ENCODE data around the gene ACHE. TPM values are rescaled to one million over a fixed set of nuclear protein-coding genes. Genes with fewer than 3 reads are reported as not detected.
"Not testable (repeated sequence)": the region's sequence is repeated elsewhere in the genome, so short reads cannot be mapped to it uniquely, and the experiment has no call there.

The ACHE gene
- polyA plus RNA-seq, 6 donors from 2014 or later, result 0.55 to 0.92 TPM; not detected in 4

GRCh38 chr7:100861616-100861985 lies 34.1 kb downstream of the ACHE start:
- Mint-ChIP-seq H3K9me3 (no peaks in the 10 kb centered on the region), H3K27ac (peak overlapping the region in 1 of 6 donors; percentile 51), H3K36me3 (peaks cover 10 to 14% of the 10 kb centered on the region in 2 donors), H3K27me3 (no peaks in the 10 kb centered on the region), H3K4me3 (no peak overlapping the region), H3K4me1 (peaks cover 3 to 18% (median 7%) of the 10 kb centered on the region in 3 donors)
- ATAC-seq (ENCODE audit: low read depth in 2 of 2) (no peak), DNase-seq (no peak)

GRCh38 chr7:100860702-100861615 lies 34.7 kb downstream of the ACHE start:
- Mint-ChIP-seq H3K36me3 (peaks cover 10 to 14% of the 10 kb centered on the region in 2 donors), H3K4me3 (no peak overlapping the region), H3K9me3 (no peaks in the 10 kb centered on the region), H3K27ac (no peak overlapping the region), H3K27me3 (no peaks in the 10 kb centered on the region), H3K4me1 (peaks cover 1 to 12% (median 4%) of the 10 kb centered on the region in 3 donors)
- DNase-seq (no peak), ATAC-seq (ENCODE audit: low read depth in 2 of 2) (no peak)

DNA sequence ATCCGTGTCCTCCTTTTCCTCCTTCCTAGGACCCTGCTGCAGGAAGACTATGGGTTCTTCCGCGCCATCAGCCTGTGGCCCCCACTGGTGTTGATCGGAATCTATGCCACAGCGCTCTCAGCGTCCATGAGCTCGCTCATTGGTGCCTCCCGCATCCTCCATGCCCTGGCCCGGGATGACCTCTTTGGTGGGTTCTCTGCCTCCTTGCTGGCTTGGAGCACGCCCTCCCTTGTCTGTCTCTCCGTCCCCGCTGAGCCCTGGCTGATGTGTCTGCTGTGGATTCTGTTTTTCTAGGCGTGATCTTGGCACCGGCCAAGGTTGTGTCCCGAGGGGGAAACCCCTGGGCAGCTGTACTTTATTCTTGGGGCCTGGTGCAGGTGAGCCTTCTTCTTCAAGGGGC lies 35.8 kb downstream of the ACHE start:
- Mint-ChIP-seq H3K4me3 (no peak overlapping the region), H3K36me3 (peaks cover 10 to 19% of the 10 kb centered on the region in 2 donors), H3K4me1 (peaks cover 7 to 9% (median 8%) of the 10 kb centered on the region in 3 donors), H3K27me3 (no peaks in the 10 kb centered on the region), H3K9me3 (no peaks in the 10 kb centered on the region), H3K27ac (peak overlapping the region in 2 of 6 donors; percentile 31 to 72)
- DNase-seq (no peak), ATAC-seq (ENCODE audit: low read depth in 2 of 2) (no peak)

DNA sequence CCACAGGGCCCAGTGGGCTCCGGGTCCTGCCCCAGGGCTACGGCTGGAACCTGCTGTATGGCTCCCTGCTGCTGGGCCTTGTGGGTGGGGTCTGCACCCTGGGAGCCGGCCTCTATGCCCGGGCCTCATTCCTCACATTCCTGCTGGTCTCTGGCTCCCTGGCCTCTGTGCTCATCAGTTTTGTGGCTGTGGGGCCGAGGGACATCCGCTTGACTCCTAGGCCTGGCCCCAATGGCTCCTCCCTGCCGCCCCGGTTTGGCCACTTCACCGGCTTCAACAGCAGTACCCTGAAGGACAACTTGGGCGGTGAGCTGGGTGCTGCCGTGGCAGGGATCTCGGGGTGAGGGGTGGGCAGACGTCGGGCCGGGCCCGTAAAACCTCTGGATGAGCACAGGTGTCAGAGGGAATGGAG lies 38.8 kb downstream of the ACHE start:
- Mint-ChIP-seq H3K27ac (peak overlapping the region in 1 of 6 donors; percentile 70), H3K36me3 (peaks cover 0 to 14% of the 10 kb centered on the region in 2 donors), H3K4me3 (no peak overlapping the region)

GRCh38 chr7:100855515-100855914 lies 40.2 kb downstream of the ACHE start:
- H3K9me3 Mint-ChIP-seq, result no peaks in the 10 kb centered on the region
- H3K27ac Mint-ChIP-seq, result no peak overlapping the region
- no peak for ATAC-seq (ENCODE audit: low read depth in 2 of 2)
- no peak for DNase-seq
- peak overlapping the region in 3 of 8 donors; percentile 45 to 72 (median 61) for H3K4me3 Mint-ChIP-seq
- H3K4me1 Mint-ChIP-seq, result peaks cover 28 to 35% (median 34%) of the 10 kb centered on the region in 3 donors
- peaks cover 0 to 14% of the 10 kb centered on the region in 2 donors for H3K36me3 Mint-ChIP-seq
- H3K27me3 Mint-ChIP-seq, result no peaks in the 10 kb centered on the region

More for the DNA sequence above, 38.8 kb downstream of the ACHE start:
- Mint-ChIP-seq H3K27me3 (no peaks in the 10 kb centered on the region), H3K9me3 (no peaks in the 10 kb centered on the region), H3K4me1 (peaks cover 26 to 33% (median 29%) of the 10 kb centered on the region in 3 donors)
- ATAC-seq (ENCODE audit: low read depth in 2 of 2), result no peak
- DNase-seq, result no peak

DNA sequence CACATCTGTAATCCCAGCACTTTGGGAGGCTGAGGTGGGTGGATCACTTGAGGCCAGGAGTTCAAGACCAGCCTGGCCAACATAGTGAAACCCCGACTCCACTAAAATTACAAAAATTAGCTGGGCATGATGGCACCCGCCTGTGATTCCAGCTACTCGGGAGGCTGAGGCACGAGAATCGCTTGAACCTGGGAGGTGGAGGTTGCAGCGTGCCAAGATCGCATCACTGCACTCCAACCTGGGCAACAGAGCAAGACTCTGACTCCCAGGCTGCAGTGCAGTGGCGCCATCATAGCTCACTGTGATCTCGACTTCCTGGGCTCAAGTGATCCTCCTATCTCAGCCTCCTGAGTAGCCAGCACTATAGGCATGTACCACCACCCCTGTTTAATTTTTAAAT lies 40.8 kb downstream of the ACHE start:
- H3K27ac Mint-ChIP-seq, result not testable (repeated sequence)

GRCh38 chr7:100854146-100854895 lies 41.4 kb downstream of the ACHE start:
- peaks cover 0 to 5% of the 10 kb centered on the region in 2 donors for H3K36me3 Mint-ChIP-seq
- DNase-seq (no peak), ATAC-seq (ENCODE audit: low read depth in 2 of 2) (no peak)
- no peaks in the 10 kb centered on the region for H3K27me3 Mint-ChIP-seq
- peaks cover 28 to 35% (median 34%) of the 10 kb centered on the region in 3 donors for H3K4me1 Mint-ChIP-seq
- H3K9me3 Mint-ChIP-seq, result no peaks in the 10 kb centered on the region
- peak overlapping the region in 1 of 6 donors; percentile 24 for H3K27ac Mint-ChIP-seq
- H3K4me3 Mint-ChIP-seq, result peak overlapping the region in 6 of 8 donors; percentile 47 to 96 (median 81)

More for the DNA sequence above, 40.8 kb downstream of the ACHE start:
- H3K9me3 Mint-ChIP-seq; ATAC-seq (ENCODE audit: low read depth in 2 of 2); DNase-seq; H3K27me3 Mint-ChIP-seq: not testable (repeated sequence)
- Mint-ChIP-seq H3K4me3 (peak overlapping the region in 3 of 8 donors; percentile 51 to 70 (median 61)), H3K4me1 (peaks cover 28 to 35% (median 34%) of the 10 kb centered on the region in 3 donors), H3K36me3 (peaks cover 0 to 10% of the 10 kb centered on the region in 2 donors)

- H3K36me3 Mint-ChIP-seq, result peaks cover 0 to 5% of the 10 kb centered on the region in 2 donors
- peak within 1 kb of the TSS; percentile 92 to 99 (median 94) for H3K4me3 Mint-ChIP-seq
- ATAC-seq (ENCODE audit: low read depth in 2 of 2), result peak; percentile 82 to 83
- no peaks in the 10 kb centered on the region for H3K9me3 Mint-ChIP-seq
- no peaks in the 10 kb centered on the region for H3K27me3 Mint-ChIP-seq
- peaks cover 28 to 34% (median 33%) of the 10 kb centered on the region in 3 donors for H3K4me1 Mint-ChIP-seq
- peak; percentile 79 for DNase-seq
- H3K27ac Mint-ChIP-seq, result peak within 1 kb of the TSS; percentile 83 to 96 (median 92)
These were observed 43.4 kb downstream of the ACHE start, which contains the start of gene SLC12A9 for GRCh38 chr7:100852048-100852872. SLC12A9 (plus strand) TSS chr7:100852713; CDS start chr7:100854198, 1,485 bp downstream.

- no peaks in the 10 kb centered on the region for H3K27me3 Mint-ChIP-seq
- DNase-seq (no peak), ATAC-seq (ENCODE audit: low read depth in 2 of 2) (no peak)
- peaks cover 7% of the 10 kb centered on the region in 3 donors for H3K4me1 Mint-ChIP-seq
- H3K36me3 Mint-ChIP-seq, result no peaks in the 10 kb centered on the region
- no peak overlapping the region for H3K4me3 Mint-ChIP-seq
- H3K27ac Mint-ChIP-seq, result peak overlapping the region in 2 of 6 donors; percentile 59 to 95
- H3K9me3 Mint-ChIP-seq, result no peaks in the 10 kb centered on the region
These were observed 48.3 kb downstream of the ACHE start for GRCh38 chr7:100847360-100847759.

- H3K36me3 Mint-ChIP-seq, result no peaks in the 10 kb centered on the region
- peaks cover 13 to 19% (median 17%) of the 10 kb centered on the region in 3 donors for H3K4me1 Mint-ChIP-seq
- ATAC-seq (ENCODE audit: low read depth in 2 of 2) (no peak), DNase-seq (no peak)
- H3K27me3 Mint-ChIP-seq, result no peaks in the 10 kb centered on the region
- H3K27ac Mint-ChIP-seq, result peak overlapping the region in 1 of 6 donors; percentile 48
- no peaks in the 10 kb centered on the region for H3K9me3 Mint-ChIP-seq
- H3K4me3 Mint-ChIP-seq, result peak overlapping the region in 1 of 8 donors; percentile 68
These were observed 55.1 kb downstream of the ACHE start for GRCh38 chr7:100840470-100841100.
